ENCODE results near the gene KDM4C. TPM values are rescaled to one million over a fixed set of nuclear protein-coding genes. Genes with fewer than 3 reads are reported as not detected.

The KDM4C gene
- total and polyA plus RNA-seq, 2 experiments from 2014 or later: 14.3 to 20.6 TPM

GRCh38 chr9:7153566-7153965 is 395.8 kb downstream of the KDM4C start:
- Histone ChIP-seq H3K4me3 (no peak overlapping the region), H2AFZ (no peak overlapping the region), H3K27ac (no peak overlapping the region), H3K9ac (no peak overlapping the region), H3K79me2 (ENCODE audit: insufficient read depth) (no peaks in the 10 kb centered on the region), H3K9me2 (ENCODE audit: insufficient read depth) (no peaks in the 10 kb centered on the region), H3K9me3 (ENCODE audit: low read depth) (no peaks in the 10 kb centered on the region), H3K36me3 (ENCODE audit: low read depth) (no peaks in the 10 kb centered on the region), H4K20me1 (ENCODE audit: insufficient read depth) (no peaks in the 10 kb centered on the region; the same call in 1 of the 2 replicates), H3K4me2 (ENCODE audit: unreplicated experiment) (no peak overlapping the region), H3F3A (ENCODE audit: insufficient read depth) (no peaks in the 10 kb centered on the region), H3K4me1 (ENCODE audit: insufficient read depth) (no peaks in the 10 kb centered on the region), H3K27me3 (replicated peaks; ENCODE audit: insufficient read depth) (no peaks in the 10 kb centered on the region)
- TF ChIP-seq EZH2phosphoT487 (IDR thresholded peaks at IDR 0.05; ENCODE audit: insufficient read depth, low read depth) (no peak), EZH2 (IDR thresholded peaks at IDR 0.05; ENCODE audit: insufficient read depth, poor library complexity, severe bottlenecking) (no peak)
- DNase-seq: no peak
- WGBS, 2 experiments (ENCODE audit: low coverage in 1 of 2, low lambda C conversion rate in 2 of 2, missing lambda C conversion rate in 2 of 2): 100% methylated on average over 1 of the region's 1 CpG
- in situ Hi-C loops (cut with MboI): no loop called here

GRCh38 chr9:7154003-7154619 is 396.3 kb downstream of the KDM4C start:
- no peak overlapping the region for H3K27ac ChIP-seq
- H3K27me3 ChIP-seq (replicated peaks; ENCODE audit: insufficient read depth): no peaks in the 10 kb centered on the region
- no peaks in the 10 kb centered on the region for H3K9me3 ChIP-seq (ENCODE audit: low read depth)
- WGBS, 2 experiments (ENCODE audit: low coverage in 1 of 2, low lambda C conversion rate in 2 of 2, missing lambda C conversion rate in 2 of 2): 80 to 88% methylated on average over 9 of the region's 9 CpGs
- H3K4me3 ChIP-seq: no peak overlapping the region
- H3F3A ChIP-seq (ENCODE audit: insufficient read depth): no peaks in the 10 kb centered on the region
- H3K4me2 ChIP-seq (ENCODE audit: unreplicated experiment): no peak overlapping the region
- H3K9me2 ChIP-seq (ENCODE audit: insufficient read depth): no peaks in the 10 kb centered on the region
- in situ Hi-C loops (cut with MboI): no loop called here
- DNase-seq: no peak
- H4K20me1 ChIP-seq (ENCODE audit: insufficient read depth): no peaks in the 10 kb centered on the region; the same call in 1 of the 2 replicates
- no peaks in the 10 kb centered on the region for H3K79me2 ChIP-seq (ENCODE audit: insufficient read depth)
- no peaks in the 10 kb centered on the region for H3K4me1 ChIP-seq (ENCODE audit: insufficient read depth)
- no peak overlapping the region for H3K9ac ChIP-seq
- H2AFZ ChIP-seq: no peak overlapping the region
- no peak for TF ChIP-seq EZH2 (IDR thresholded peaks at IDR 0.05; ENCODE audit: insufficient read depth, poor library complexity, severe bottlenecking)
- TF ChIP-seq EZH2phosphoT487 (IDR thresholded peaks at IDR 0.05; ENCODE audit: insufficient read depth, low read depth): no peak
- H3K36me3 ChIP-seq (ENCODE audit: low read depth): no peaks in the 10 kb centered on the region

GRCh38 chr9:7154650-7155049 is 396.9 kb downstream of the KDM4C start:
- Histone ChIP-seq H3K9me3 (ENCODE audit: low read depth) (no peaks in the 10 kb centered on the region), H2AFZ (no peak overlapping the region), H3K27ac (no peak overlapping the region), H3K9ac (no peak overlapping the region), H3K79me2 (ENCODE audit: insufficient read depth) (no peaks in the 10 kb centered on the region), H4K20me1 (ENCODE audit: insufficient read depth) (no peaks in the 10 kb centered on the region; the same call in 1 of the 2 replicates), H3K27me3 (replicated peaks; ENCODE audit: insufficient read depth) (no peaks in the 10 kb centered on the region), H3K36me3 (ENCODE audit: low read depth) (no peaks in the 10 kb centered on the region), H3K4me3 (no peak overlapping the region), H3K4me2 (ENCODE audit: unreplicated experiment) (no peak overlapping the region), H3K9me2 (ENCODE audit: insufficient read depth) (no peaks in the 10 kb centered on the region), H3K4me1 (ENCODE audit: insufficient read depth) (no peaks in the 10 kb centered on the region), H3F3A (ENCODE audit: insufficient read depth) (no peaks in the 10 kb centered on the region)
- no peak for DNase-seq
- no peak for TF ChIP-seq EZH2 (IDR thresholded peaks at IDR 0.05; ENCODE audit: insufficient read depth, poor library complexity, severe bottlenecking)
- no peak for TF ChIP-seq EZH2phosphoT487 (IDR thresholded peaks at IDR 0.05; ENCODE audit: insufficient read depth, low read depth)
- in situ Hi-C loops (cut with MboI): no loop called here
- 41 to 46% methylated on average over 4 of the region's 4 CpGs for WGBS, 2 experiments (ENCODE audit: low coverage in 1 of 2, low lambda C conversion rate in 2 of 2, missing lambda C conversion rate in 2 of 2)

GRCh38 chr9:7161469-7161868 is 403.7 kb downstream of the KDM4C start:
- TF ChIP-seq EZH2phosphoT487 (IDR thresholded peaks at IDR 0.05; ENCODE audit: insufficient read depth, low read depth): no peak
- no peak for TF ChIP-seq EZH2 (IDR thresholded peaks at IDR 0.05; ENCODE audit: insufficient read depth, poor library complexity, severe bottlenecking)
- H3K36me3 ChIP-seq (ENCODE audit: low read depth): no peaks in the 10 kb centered on the region
- no peak for DNase-seq
- in situ Hi-C loops (cut with MboI): no loop called here
- H3K79me2 ChIP-seq (ENCODE audit: insufficient read depth): no peaks in the 10 kb centered on the region
- H3K9me3 ChIP-seq (ENCODE audit: low read depth): no peaks in the 10 kb centered on the region
- no peaks in the 10 kb centered on the region for H3K4me1 ChIP-seq (ENCODE audit: insufficient read depth)
- WGBS, 2 experiments (ENCODE audit: low coverage in 1 of 2, low lambda C conversion rate in 2 of 2, missing lambda C conversion rate in 2 of 2): 44 to 65% methylated on average over 2 of the region's 2 CpGs
- no peaks in the 10 kb centered on the region for H3K27me3 ChIP-seq (replicated peaks; ENCODE audit: insufficient read depth)
- H3K4me3 ChIP-seq: no peak overlapping the region
- H3K9me2 ChIP-seq (ENCODE audit: insufficient read depth): no peaks in the 10 kb centered on the region
- no peaks in the 10 kb centered on the region; the same call in 1 of the 2 replicates for H4K20me1 ChIP-seq (ENCODE audit: insufficient read depth)
- no peaks in the 10 kb centered on the region for H3F3A ChIP-seq (ENCODE audit: insufficient read depth)
- no peak overlapping the region for H3K9ac ChIP-seq
- no peak overlapping the region for H3K27ac ChIP-seq
- H2AFZ ChIP-seq: no peak overlapping the region
- no peak overlapping the region for H3K4me2 ChIP-seq (ENCODE audit: unreplicated experiment)
